ENCODE data around the gene TSTD2.

Gene TSTD2

GRCh38 chr9:97551308-97551707 is 81.9 kb downstream of the TSTD2 start:
- Histone ChIP-seq H3K79me1 (ENCODE audit: low read depth, low read length) (no peaks in the 10 kb centered on the region), H3K4ac (ENCODE audit: low read length) (no peak overlapping the region), H2BK5ac (ENCODE audit: low read length) (no peak overlapping the region), H3K23ac (ENCODE audit: low read depth, low read length, poor library complexity) (no peak overlapping the region), H3K4me1 (ENCODE audit: control insufficient read depth in 2 of 2, insufficient read depth in 1 of 2, low read depth in 1 of 2, low read length in 2 of 2) (peaks cover 0 to 3% of the 10 kb centered on the region in 2 donors), H3K9ac (ENCODE audit: low read depth, low read length, poor library complexity) (no peak overlapping the region), H2BK15ac (ENCODE audit: low read length) (no peak overlapping the region), H4K8ac (ENCODE audit: low read depth, low read length) (no peak overlapping the region), H3K27ac (replicated peaks; ENCODE audit: low read length) (no peak overlapping the region), H4K91ac (ENCODE audit: low read depth, low read length, poor library complexity) (no peak overlapping the region), H3K14ac (ENCODE audit: low read length) (no peak overlapping the region), H3K18ac (ENCODE audit: low read length) (no peak overlapping the region), H2AK5ac (ENCODE audit: low read depth, low read length) (no peak overlapping the region), H3K4me3 (ENCODE audit: low read length in 2 of 2) (no peak overlapping the region), H2BK120ac (ENCODE audit: low read depth, low read length) (no peak overlapping the region), H2BK12ac (ENCODE audit: low read length) (no peak overlapping the region), H2AFZ (ENCODE audit: low read length) (no peak overlapping the region), H3K4me2 (ENCODE audit: insufficient read depth, low read length, poor library complexity, severe bottlenecking) (no peak overlapping the region), H3K27me3 (ENCODE audit: control insufficient read depth in 3 of 3, insufficient read depth in 3 of 3, low read depth in 1 of 3, low read length in 3 of 3) (peaks cover 0 to 29% (median 0%) of the 10 kb centered on the region in 3 experiments), H3K36me3 (replicated peaks in 1 of 2; ENCODE audit: control insufficient read depth in 2 of 2, insufficient read depth in 2 of 2, low read length in 2 of 2) (no peaks in the 10 kb centered on the region), H3K9me3 (replicated peaks in 1 of 2; ENCODE audit: control insufficient read depth in 2 of 2, insufficient read depth in 1 of 2, low read depth in 1 of 2, low read length in 2 of 2) (no peaks in the 10 kb centered on the region)
- WGBS, 2 donors (ENCODE audit: extremely low coverage in 2 of 2, insufficient read length in 2 of 2, insufficient replicate concordance in 1 of 2), result no CpG with 5 or more reads among the region's 5 CpGs
- DNase-seq (ENCODE audit: low spot score), result no peak

- no peak overlapping the region for H2BK15ac ChIP-seq (ENCODE audit: low read length)
- H3K4me2 ChIP-seq (ENCODE audit: insufficient read depth, low read length, poor library complexity, severe bottlenecking), result no peak overlapping the region
- no peak overlapping the region for H3K23ac ChIP-seq (ENCODE audit: low read depth, low read length, poor library complexity)
- no CpG with 5 or more reads among the region's 1 CpG for whole genome bisulfite sequencing, 2 donors (ENCODE audit: extremely low coverage in 2 of 2, insufficient read length in 2 of 2, insufficient replicate concordance in 1 of 2)
- H2AFZ ChIP-seq (ENCODE audit: low read length), result no peak overlapping the region
- no peaks in the 10 kb centered on the region for H3K79me1 ChIP-seq (ENCODE audit: low read depth, low read length)
- DNase-seq (ENCODE audit: low spot score), result no peak
- H3K4me3 ChIP-seq (ENCODE audit: low read length in 2 of 2), result no peak overlapping the region
- H3K4me1 ChIP-seq (ENCODE audit: control insufficient read depth in 2 of 2, insufficient read depth in 1 of 2, low read depth in 1 of 2, low read length in 2 of 2), result peaks cover 0 to 2% of the 10 kb centered on the region in 2 donors
- H2AK5ac ChIP-seq (ENCODE audit: low read depth, low read length), result no peak overlapping the region
- H2BK120ac ChIP-seq (ENCODE audit: low read depth, low read length), result no peak overlapping the region
- H4K91ac ChIP-seq (ENCODE audit: low read depth, low read length, poor library complexity), result no peak overlapping the region
- no peak overlapping the region for H3K4ac ChIP-seq (ENCODE audit: low read length)
- H3K18ac ChIP-seq (ENCODE audit: low read length), result no peak overlapping the region
- H2BK5ac ChIP-seq (ENCODE audit: low read length), result no peak overlapping the region
- no peak overlapping the region for H3K9ac ChIP-seq (ENCODE audit: low read depth, low read length, poor library complexity)
- H3K27me3 ChIP-seq (ENCODE audit: control insufficient read depth in 3 of 3, insufficient read depth in 3 of 3, low read depth in 1 of 3, low read length in 3 of 3), result peaks cover 0 to 20% (median 0%) of the 10 kb centered on the region in 3 experiments
- no peak overlapping the region for H3K14ac ChIP-seq (ENCODE audit: low read length)
- H3K27ac ChIP-seq (replicated peaks; ENCODE audit: low read length), result no peak overlapping the region
- H3K9me3 ChIP-seq (replicated peaks in 1 of 2; ENCODE audit: control insufficient read depth in 2 of 2, insufficient read depth in 1 of 2, low read depth in 1 of 2, low read length in 2 of 2), result no peaks in the 10 kb centered on the region
- no peak overlapping the region for H2BK12ac ChIP-seq (ENCODE audit: low read length)
- no peaks in the 10 kb centered on the region for H3K36me3 ChIP-seq (replicated peaks in 1 of 2; ENCODE audit: control insufficient read depth in 2 of 2, insufficient read depth in 2 of 2, low read length in 2 of 2)
- no peak overlapping the region for H4K8ac ChIP-seq (ENCODE audit: low read depth, low read length)
Measured at GRCh38 chr9:97550386-97550785, 82.8 kb downstream of the TSTD2 start.

Measured in neuronal stem cell (in vitro differentiated cells).